Testis (tissue), 3 donors: ENCODE data around the gene PRKG1. TPM values are rescaled to one million over a fixed set of nuclear protein-coding genes. Genes with fewer than 3 reads are reported as not detected.

ENCODE experiments used
- DNase-seq: peaks from one replicate; pipeline ENCODE4 v3.0.0-alpha.2; 2019
- H3K27ac ChIP-seq, 2 donors: fragments of 200-600 bp; sonication (generic); one replicate each; pipeline ENCODE4 v1.5.1; 2019
- H3K27me3 ChIP-seq: fragments of 200-600 bp; sonication (generic); one replicate; pipeline ENCODE4 v1.5.1; 2019
- H3K36me3 ChIP-seq: fragments of 200-600 bp; sonication (generic); one replicate; pipeline ENCODE4 v1.5.1; 2017; ENCODE audit warnings: low read depth; ENCODE audit errors: missing control alignments
- H3K4me1 ChIP-seq: fragments of 200-600 bp; sonication (generic); one replicate; pipeline ENCODE4 v1.5.1; 2019
- H3K4me3 ChIP-seq, 2 donors: fragments of 200-600 bp; sonication (generic); one replicate each; pipeline ENCODE4 v1.5.1; 2017 to 2019
- H3K9me3 ChIP-seq: fragments of 200-600 bp; sonication (generic); one replicate; pipeline ENCODE4 v1.5.1; 2017
- POLR2A ChIP-seq: fragments of 450-650 bp; IDR thresholded peaks from one replicate; pipeline ENCODE4 v1.6.1; 2017; ENCODE audit warnings: antibody characterized with exemption, mild to moderate bottlenecking, moderate library complexity
- WGBS, 2 donors: methylation state at CpG; one replicate each; pipeline ENCODE4 v1.1.5; 2018; 5-methylcytosine and 5-hydroxymethylcytosine counted together
- intact Hi-C: fragments of 100-400 bp; cut with DNase I; formaldehyde crosslinking; loops from one replicate; pipeline ENCODE4 v1.15.1; 2023; ENCODE audit warnings: low total_unique reads
- polyA plus RNA-seq: library from polyadenylated mRNA; stranded (reverse); fragments of 350-450 nt; fragmentation: Illumina TruSeq; extraction: RNeasy Lipid Tissue Mini Kit (QIAGEN cat#74804); gene quantifications from one replicate; pipeline ENCODE4 v1.2.3, GENCODE V29; 2014; ENCODE audit warnings: low read depth, low replicate concordance; ENCODE audit not compliant: insufficient read depth
- total RNA-seq, 2 donors: library from RNA; depleted of rRNA; stranded (reverse); fragments of >200 nt; gene quantifications; one replicate each; pipeline ENCODE4 v1.2.3, GENCODE V29; 2016
- TF ChIP-seq, protein P1 (sequence below), 3 experiments: fragments of 450-650 bp in 2 of 3; fragments of 200-600 bp in 1 of 3; sonication (generic) in 1 of 3; IDR thresholded peaks; one replicate each; pipeline ENCODE4 v1.5.1; 2016 to 2019; ENCODE audit warnings: antibody characterized with exemption in 3 of 3, mild to moderate bottlenecking in 2 of 3, moderate library complexity in 1 of 3

Gene PRKG1
- total and polyA plus RNA-seq, 3 donors from 2014 or later: 6.3 to 15.3 (median 12.5) TPM

DNA sequence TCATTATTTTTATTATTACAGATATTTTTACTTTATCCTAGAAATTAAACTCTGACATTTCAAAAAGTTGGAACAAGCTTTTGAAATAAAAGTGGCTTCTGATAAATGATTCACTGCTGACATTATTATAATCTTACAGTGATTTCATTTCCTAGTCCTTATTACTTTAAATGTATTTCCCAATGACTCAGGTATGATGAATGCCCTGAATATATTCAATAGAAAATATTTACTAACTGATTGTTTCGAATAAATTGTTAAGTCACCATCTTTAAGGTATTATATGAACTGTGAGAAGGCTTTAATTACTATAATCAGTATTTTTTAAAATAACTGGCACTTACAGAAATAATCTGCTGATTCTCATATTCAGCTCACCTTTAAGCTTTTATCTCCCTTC lies 1261.4 kb downstream of the PRKG1 start:
- no peaks in the 10 kb centered on the region for H3K27me3 ChIP-seq
- H3K4me1 ChIP-seq: no peaks in the 10 kb centered on the region
- TF ChIP-seq POLR2A: no peak
- TF ChIP-seq, protein P1, sequence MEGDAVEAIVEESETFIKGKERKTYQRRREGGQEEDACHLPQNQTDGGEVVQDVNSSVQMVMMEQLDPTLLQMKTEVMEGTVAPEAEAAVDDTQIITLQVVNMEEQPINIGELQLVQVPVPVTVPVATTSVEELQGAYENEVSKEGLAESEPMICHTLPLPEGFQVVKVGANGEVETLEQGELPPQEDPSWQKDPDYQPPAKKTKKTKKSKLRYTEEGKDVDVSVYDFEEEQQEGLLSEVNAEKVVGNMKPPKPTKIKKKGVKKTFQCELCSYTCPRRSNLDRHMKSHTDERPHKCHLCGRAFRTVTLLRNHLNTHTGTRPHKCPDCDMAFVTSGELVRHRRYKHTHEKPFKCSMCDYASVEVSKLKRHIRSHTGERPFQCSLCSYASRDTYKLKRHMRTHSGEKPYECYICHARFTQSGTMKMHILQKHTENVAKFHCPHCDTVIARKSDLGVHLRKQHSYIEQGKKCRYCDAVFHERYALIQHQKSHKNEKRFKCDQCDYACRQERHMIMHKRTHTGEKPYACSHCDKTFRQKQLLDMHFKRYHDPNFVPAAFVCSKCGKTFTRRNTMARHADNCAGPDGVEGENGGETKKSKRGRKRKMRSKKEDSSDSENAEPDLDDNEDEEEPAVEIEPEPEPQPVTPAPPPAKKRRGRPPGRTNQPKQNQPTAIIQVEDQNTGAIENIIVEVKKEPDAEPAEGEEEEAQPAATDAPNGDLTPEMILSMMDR (IDR thresholded peaks at IDR 0.05): no peak
- DNase-seq: no peak
- intact Hi-C loops: no loop called here
- H3K9me3 ChIP-seq: no peaks in the 10 kb centered on the region
- no peak overlapping the region for H3K4me3 ChIP-seq
- H3K36me3 ChIP-seq: no peaks in the 10 kb centered on the region
- WGBS, 2 donors: 65 to 89% methylated on average over 1 of the region's 1 CpG
- no peak overlapping the region for H3K27ac ChIP-seq

DNA sequence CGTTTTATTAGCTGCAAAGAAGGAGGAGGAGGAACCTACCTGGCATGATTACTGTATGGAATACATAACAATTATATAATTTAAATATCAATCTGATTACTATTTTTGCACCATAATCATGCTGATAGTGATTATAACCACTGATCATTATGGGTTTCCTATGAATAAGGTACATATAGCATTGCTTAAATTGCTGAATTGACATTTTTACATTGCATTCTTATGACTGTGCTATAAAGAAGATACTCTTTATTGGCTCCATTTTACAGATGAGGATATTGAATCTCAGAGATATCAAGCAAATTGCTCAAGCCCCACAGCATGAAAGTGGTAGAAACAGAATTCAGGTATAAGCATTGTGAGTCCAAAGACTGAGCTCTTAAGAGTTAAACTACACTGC lies 1262.9 kb downstream of the PRKG1 start:
- intact Hi-C loops: no loop called here
- TF ChIP-seq POLR2A: no peak
- TF ChIP-seq, protein P1 (IDR thresholded peaks at IDR 0.05): no peak
- Histone ChIP-seq H3K36me3 (no peaks in the 10 kb centered on the region), H3K9me3 (no peaks in the 10 kb centered on the region), H3K27ac (no peak overlapping the region), H3K4me3 (no peak overlapping the region), H3K27me3 (no peaks in the 10 kb centered on the region), H3K4me1 (no peaks in the 10 kb centered on the region)
- DNase-seq: no peak
- 83 to 92% methylated on average over 1 of the region's 1 CpG for WGBS, 2 donors

DNA sequence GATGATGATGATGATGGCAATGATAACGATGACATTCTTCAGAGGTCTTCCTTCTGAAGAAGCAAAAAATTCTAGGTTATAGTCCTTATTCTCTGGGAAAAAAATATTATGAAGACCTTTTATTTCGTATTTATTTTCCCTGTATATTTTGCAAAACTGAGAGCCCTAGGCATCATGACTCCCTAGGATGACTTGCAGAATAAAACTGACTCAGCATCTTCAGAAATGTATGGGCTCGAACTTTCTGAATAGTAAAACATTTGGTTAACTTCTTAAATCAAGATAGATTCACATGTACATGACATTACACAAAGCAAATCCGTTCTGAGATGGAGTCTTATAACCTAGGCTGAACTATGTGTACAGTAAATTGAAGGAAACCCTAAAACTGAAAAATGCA lies 1269.2 kb downstream of the PRKG1 start:
- Histone ChIP-seq H3K36me3 (no peaks in the 10 kb centered on the region), H3K27me3 (no peaks in the 10 kb centered on the region), H3K4me3 (no peak overlapping the region), H3K27ac (no peak overlapping the region), H3K9me3 (no peaks in the 10 kb centered on the region), H3K4me1 (no peaks in the 10 kb centered on the region)
- WGBS, 2 donors: 69 to 78% methylated on average over 4 of the region's 4 CpGs
- no peak for DNase-seq
- TF ChIP-seq, protein P1 (IDR thresholded peaks at IDR 0.05): no peak
- intact Hi-C loops: no loop called here

DNA sequence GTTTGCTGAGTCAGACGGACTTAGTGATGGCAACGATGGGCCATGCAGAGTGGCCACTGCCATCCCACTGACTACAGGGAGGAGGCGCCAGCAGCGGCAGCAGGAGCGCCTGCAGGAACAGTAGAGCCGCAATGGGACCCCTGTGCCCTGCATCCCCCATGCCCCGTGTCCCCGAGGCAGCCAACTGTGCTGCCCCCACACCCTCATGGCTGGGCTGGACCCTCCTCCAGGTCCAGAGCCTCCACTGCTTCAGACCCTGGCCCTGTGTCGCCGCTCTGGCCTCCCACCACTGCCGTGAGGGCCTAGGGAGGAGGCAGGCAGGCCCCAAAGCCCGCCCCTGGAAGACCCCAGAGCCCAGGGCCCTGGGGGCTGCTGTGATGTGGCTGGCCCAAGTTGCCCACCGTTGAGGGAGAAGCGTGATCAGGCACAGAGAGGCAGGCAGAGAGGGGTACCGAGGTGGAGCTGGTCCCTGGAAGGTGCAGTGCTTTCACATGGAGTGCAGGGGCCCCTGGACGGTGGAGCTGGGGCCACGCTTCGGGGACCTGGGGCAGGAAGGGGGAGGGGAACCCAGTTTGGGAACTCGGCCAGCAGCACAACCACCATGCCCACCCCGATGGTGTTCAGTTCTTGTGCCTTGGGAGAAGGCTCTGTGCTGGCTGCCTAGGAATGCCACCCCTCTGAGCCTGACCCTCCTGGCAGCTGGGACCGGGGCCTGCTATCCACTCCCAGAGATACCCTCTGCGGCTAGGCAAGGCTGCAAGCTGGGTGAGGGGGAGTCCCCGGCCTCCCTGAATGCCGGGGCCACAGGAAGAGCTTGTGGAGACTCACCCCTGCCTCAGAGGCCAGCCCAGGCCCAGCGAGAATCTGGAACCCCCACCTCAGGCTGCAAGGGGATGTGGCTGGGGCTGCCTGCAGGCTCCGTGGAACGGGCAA lies 1272.4 kb downstream of the PRKG1 start:
- Histone ChIP-seq H3K4me1 (no peaks in the 10 kb centered on the region), H3K9me3 (no peaks in the 10 kb centered on the region), H3K36me3 (no peaks in the 10 kb centered on the region), H3K27ac (no peak overlapping the region), H3K4me3 (peak overlapping the region in 1 of 2 donors; percentile 29), H3K27me3 (no peaks in the 10 kb centered on the region)
- intact Hi-C loops: no loop called here
- TF ChIP-seq POLR2A: no peak
- TF ChIP-seq, protein P1 (IDR thresholded peaks at IDR 0.05): no peak
- WGBS, 2 donors: 74 to 80% methylated on average over 12 to 27 of the region's 27 CpGs
- no peak for DNase-seq

DNA sequence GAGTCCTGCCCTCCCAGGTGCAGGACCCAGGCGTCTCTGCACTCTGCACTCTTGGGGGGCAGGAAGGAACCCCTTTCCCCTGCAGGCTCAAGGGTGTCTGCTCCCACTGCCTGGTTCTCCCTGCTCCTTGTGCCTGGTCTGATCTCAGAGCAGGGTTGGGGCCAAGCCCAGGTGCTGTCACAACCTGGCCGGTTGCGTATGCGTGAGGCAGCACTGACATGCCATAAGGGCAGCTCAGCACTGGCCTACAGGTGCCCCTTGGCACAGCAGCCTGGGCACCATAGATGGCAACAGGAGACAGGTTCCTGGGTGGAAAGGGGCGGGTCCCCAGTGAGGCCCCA lies 1273.0 kb downstream of the PRKG1 start:
- no peak for DNase-seq
- intact Hi-C loops: no loop called here
- TF ChIP-seq, protein P1 (IDR thresholded peaks at IDR 0.05): no peak
- no peak for TF ChIP-seq POLR2A
- Histone ChIP-seq H3K27me3 (no peaks in the 10 kb centered on the region), H3K9me3 (no peaks in the 10 kb centered on the region), H3K27ac (no peak overlapping the region), H3K4me3 (peak overlapping the region in 1 of 2 donors; percentile 29), H3K36me3 (no peaks in the 10 kb centered on the region), H3K4me1 (no peaks in the 10 kb centered on the region)
- 87 to 100% methylated on average over 1 to 5 of the region's 5 CpGs for whole genome bisulfite sequencing, 2 donors
